ENCODE results near the gene TNFAIP8L3.

The TNFAIP8L3 gene

GRCh38 chr15:51090753-51091152, 4.0 kb downstream of the TNFAIP8L3 start:
- no peak for DNase-seq (ENCODE audit: low read depth in 1 of 2, low spot score in 1 of 2)

GRCh38 chr15:51089699-51090453, 4.8 kb downstream of the TNFAIP8L3 start:
- DNase-seq (ENCODE audit: low read depth in 1 of 2, low spot score in 1 of 2) = no peak

- DNase-seq (ENCODE audit: low read depth in 1 of 2, low spot score in 1 of 2) = no peak
These were observed 5.7 kb downstream of the TNFAIP8L3 start for GRCh38 chr15:51089041-51089440.

- DNase-seq (ENCODE audit: low read depth in 1 of 2, low spot score in 1 of 2) = no peak
These were observed 6.1 kb downstream of the TNFAIP8L3 start for GRCh38 chr15:51088585-51088984.

- no peak for DNase-seq (ENCODE audit: low read depth in 1 of 2, low spot score in 1 of 2)
These were observed 7.2 kb downstream of the TNFAIP8L3 start for GRCh38 chr15:51087513-51087912.

- DNase-seq (ENCODE audit: low read depth in 1 of 2, low spot score in 1 of 2) = no peak
These were observed 8.3 kb downstream of the TNFAIP8L3 start for GRCh38 chr15:51086409-51086808.

GRCh38 chr15:51085764-51086163, 8.9 kb downstream of the TNFAIP8L3 start:
- DNase-seq (ENCODE audit: low read depth in 1 of 2, low spot score in 1 of 2) = no peak

GRCh38 chr15:51083641-51084166, 11.0 kb downstream of the TNFAIP8L3 start:
- no peak for DNase-seq (ENCODE audit: low read depth in 1 of 2, low spot score in 1 of 2)

GRCh38 chr15:51082246-51082645, 12.5 kb downstream of the TNFAIP8L3 start:
- DNase-seq (ENCODE audit: low read depth in 1 of 2, low spot score in 1 of 2) = no peak

GRCh38 chr15:51080286-51080685, 14.4 kb downstream of the TNFAIP8L3 start:
- DNase-seq (ENCODE audit: low read depth in 1 of 2, low spot score in 1 of 2) = no peak

GRCh38 chr15:51079226-51079625, 15.5 kb downstream of the TNFAIP8L3 start:
- DNase-seq (ENCODE audit: low read depth in 1 of 2, low spot score in 1 of 2) = no peak

- peak in 1 of 2 donors; percentile 44 for DNase-seq (ENCODE audit: low read depth in 1 of 2, low spot score in 1 of 2)
These were observed 17.2 kb downstream of the TNFAIP8L3 start for GRCh38 chr15:51077221-51078153.

GRCh38 chr15:51076524-51077220, 18.0 kb downstream of the TNFAIP8L3 start:
- no peak for DNase-seq (ENCODE audit: low read depth in 1 of 2, low spot score in 1 of 2)

GRCh38 chr15:51075826-51076523, 18.7 kb downstream of the TNFAIP8L3 start:
- DNase-seq (ENCODE audit: low read depth in 1 of 2, low spot score in 1 of 2) = no peak

GRCh38 chr15:51075364-51075763, 19.3 kb downstream of the TNFAIP8L3 start:
- DNase-seq (ENCODE audit: low read depth in 1 of 2, low spot score in 1 of 2) = no peak

- no peak for DNase-seq (ENCODE audit: low read depth in 1 of 2, low spot score in 1 of 2)
These were observed 19.8 kb downstream of the TNFAIP8L3 start for GRCh38 chr15:51074926-51075325.

- no peak for DNase-seq (ENCODE audit: low read depth in 1 of 2, low spot score in 1 of 2)
These were observed 23.1 kb downstream of the TNFAIP8L3 start for GRCh38 chr15:51071578-51071977.

- DNase-seq (ENCODE audit: low read depth in 1 of 2, low spot score in 1 of 2) = no peak
These were observed 24.7 kb downstream of the TNFAIP8L3 start for GRCh38 chr15:51069983-51070382.

GRCh38 chr15:51067510-51067909, 27.2 kb downstream of the TNFAIP8L3 start:
- DNase-seq (ENCODE audit: low read depth in 1 of 2, low spot score in 1 of 2) = no peak

GRCh38 chr15:51065781-51066180, 28.9 kb downstream of the TNFAIP8L3 start:
- DNase-seq (ENCODE audit: low read depth in 1 of 2, low spot score in 1 of 2) = no peak

GRCh38 chr15:51065261-51065660, 29.4 kb downstream of the TNFAIP8L3 start:
- no peak for DNase-seq (ENCODE audit: low read depth in 1 of 2, low spot score in 1 of 2)
